Upper lobe of left lung (tissue), 6 donors: ENCODE results near the gene SMARCD3. TPM values are rescaled to one million over a fixed set of nuclear protein-coding genes. Genes with fewer than 3 reads are reported as not detected.

Source experiments
- ATAC-seq, 2 donors: fragments of 200-7000 bp; cut with Tn5 transposase; one replicate each; pipeline ENCODE4 v1.9.1; 2022; ENCODE audit warnings: mild to moderate bottlenecking in 2 of 2, moderate library complexity in 2 of 2; ENCODE audit not compliant: low FRiP score in 2 of 2
- DNase-seq, 2 donors: peaks; one replicate each; pipeline ENCODE4 v3.0.0-alpha.2; 2019 to 2020
- H3K27ac ChIP-seq, 4 donors: fragments of 200-600 bp; sonication (generic); one replicate each; pipeline ENCODE4 v1.5.1; 2016 to 2019
- H3K27me3 ChIP-seq, 4 donors: fragments of 200-600 bp; sonication (generic); one replicate each; pipeline ENCODE4 v1.5.1; 2017 to 2019
- H3K36me3 ChIP-seq, 4 donors: fragments of 200-600 bp; sonication (generic); one replicate each; pipeline ENCODE4 v1.5.1; 2016 to 2019
- H3K4me1 ChIP-seq, 4 donors: fragments of 200-600 bp; sonication (generic); one replicate each; pipeline ENCODE4 v1.5.1; 2018 to 2019
- H3K4me3 ChIP-seq, 4 donors: fragments of 200-600 bp; sonication (generic); one replicate each; pipeline ENCODE4 v1.5.1; 2017 to 2019; ENCODE audit warnings: mild to moderate bottlenecking in 2 of 4, moderate library complexity in 1 of 4
- H3K9me3 ChIP-seq, 4 donors: fragments of 200-600 bp; sonication (generic); one replicate each; pipeline ENCODE4 v1.5.1; 2018 to 2019
- CTCF ChIP-seq, 6 experiments: fragments of 450-650 bp in 4 of 6; fragments of 200-600 bp in 2 of 6; sonication (generic) in 2 of 6; IDR thresholded peaks; one replicate each; pipeline ENCODE4 v1.5.1; 2016 to 2019; ENCODE audit warnings: antibody characterized with exemption in 6 of 6
- EP300 ChIP-seq, 4 donors: sonication (generic); formaldehyde crosslinking; IDR thresholded peaks; one replicate each; pipeline ENCODE4 v1.5.1; 2017; ENCODE audit warnings: antibody characterized with exemption in 4 of 4, control low read depth in 2 of 4
- POLR2A ChIP-seq, 4 donors: fragments of 450-650 bp; IDR thresholded peaks; one replicate each; pipeline ENCODE4 v1.5.1; 2016 to 2017; ENCODE audit warnings: antibody characterized with exemption in 4 of 4, mild to moderate bottlenecking in 2 of 4
- POLR2AphosphoS5 ChIP-seq, 2 donors: sonication (generic); formaldehyde crosslinking; IDR thresholded peaks; one replicate each; pipeline ENCODE4 v1.5.1; 2017; ENCODE audit warnings: antibody characterized with exemption in 2 of 2
- WGBS, 2 donors: methylation state at CpG; one replicate each; pipeline ENCODE4 v1.1.5; 2017 to 2018; 5-methylcytosine and 5-hydroxymethylcytosine counted together
- total RNA-seq, 6 donors: library from RNA; depleted of rRNA in 4 of 6; stranded (reverse); fragments of >200 nt in 4 of 6; gene quantifications; one replicate each; pipeline versions ENCODE4 v1.1.0 to v1.2.1, GENCODE V29; 2016 to 2021
- donor health status: DM: no; HTN: no; CAD: no; lungs with moderate emphysema.
- donor health status: DM: no; HTN: yes; CAD: no; lungs with severe emphysema.

Gene SMARCD3
- total RNA-seq, 6 donors from 2014 or later: 32.8 to 63.9 (median 40.8) TPM

GRCh38 chr7:151260471-151260870 is 12.0 kb upstream of the SMARCD3 start:
- H3K27me3 ChIP-seq: no peaks in the 10 kb centered on the region
- 86 to 91% methylated on average over 10 to 11 of the region's 11 CpGs for WGBS, 2 donors
- no peak for ATAC-seq
- no peaks in the 10 kb centered on the region for H3K36me3 ChIP-seq
- TF ChIP-seq EP300 (IDR thresholded peaks at IDR 0.05) (no peak), POLR2A (IDR thresholded peaks at IDR 0.05) (no peak), POLR2AphosphoS5 (IDR thresholded peaks at IDR 0.05) (no peak), CTCF (IDR thresholded peaks at IDR 0.05) (no peak)
- H3K4me3 ChIP-seq: no peak overlapping the region
- no peak for DNase-seq
- no peaks in the 10 kb centered on the region for H3K9me3 ChIP-seq
- H3K27ac ChIP-seq: no peak overlapping the region
- H3K4me1 ChIP-seq: peaks cover 0 to 3% (median 0%) of the 10 kb centered on the region in 4 donors

GRCh38 chr7:151257990-151258389 is 9.5 kb upstream of the SMARCD3 start:
- Histone ChIP-seq H3K9me3 (no peaks in the 10 kb centered on the region), H3K4me3 (no peak overlapping the region), H3K4me1 (peaks cover 0 to 3% (median under 1%) of the 10 kb centered on the region in 4 donors), H3K27me3 (no peaks in the 10 kb centered on the region), H3K36me3 (no peaks in the 10 kb centered on the region), H3K27ac (no peak overlapping the region)
- ATAC-seq (no peak), DNase-seq (no peak)
- WGBS, 2 donors: 93 to 95% methylated on average over 7 of the region's 7 CpGs
- no peak for TF ChIP-seq POLR2AphosphoS5 (IDR thresholded peaks at IDR 0.05)
- TF ChIP-seq CTCF (IDR thresholded peaks at IDR 0.05): no peak
- TF ChIP-seq EP300 (IDR thresholded peaks at IDR 0.05): no peak
- TF ChIP-seq POLR2A (IDR thresholded peaks at IDR 0.05): no peak

DNA sequence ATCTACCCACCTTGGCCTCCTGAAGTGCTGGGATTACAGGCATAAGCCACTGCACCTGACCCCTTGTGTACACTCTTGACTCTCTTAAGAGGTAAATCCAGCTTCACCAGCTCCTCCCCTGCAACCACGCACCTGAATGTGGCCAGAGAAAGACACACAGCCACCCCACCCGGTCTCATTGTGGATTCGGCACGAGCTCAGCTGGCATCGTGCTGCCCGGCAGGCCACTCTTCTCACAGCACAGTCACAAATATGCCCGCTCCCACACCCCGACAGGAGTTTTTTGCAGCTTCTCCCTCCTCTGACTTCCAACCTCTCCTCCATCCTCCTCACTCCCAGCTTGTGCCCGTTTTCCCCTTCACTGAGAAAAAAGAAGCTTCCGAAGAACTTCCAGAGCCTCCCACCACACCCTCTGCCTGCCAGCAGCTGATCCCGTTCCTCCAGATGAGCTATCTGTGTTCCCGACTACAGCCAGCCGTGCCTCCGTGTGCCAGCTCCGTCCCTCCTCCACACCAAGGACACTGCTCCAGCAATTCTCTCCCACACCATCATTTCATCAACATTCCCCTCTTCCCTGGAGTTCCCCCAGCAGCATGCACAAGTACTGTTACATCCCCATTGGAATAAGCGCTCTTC is 8.0 kb upstream of the SMARCD3 start:
- WGBS, 2 donors: 62 to 65% methylated on average over 16 of the region's 16 CpGs
- ATAC-seq: no peak
- TF ChIP-seq EP300 (IDR thresholded peaks at IDR 0.05) (no peak), POLR2AphosphoS5 (IDR thresholded peaks at IDR 0.05) (no peak), CTCF (IDR thresholded peaks at IDR 0.05) (no peak), POLR2A (IDR thresholded peaks at IDR 0.05) (no peak)
- H3K4me3 ChIP-seq: no peak overlapping the region
- no peaks in the 10 kb centered on the region for H3K9me3 ChIP-seq
- DNase-seq: no peak
- no peak overlapping the region for H3K27ac ChIP-seq
- H3K36me3 ChIP-seq: no peaks in the 10 kb centered on the region
- H3K27me3 ChIP-seq: no peaks in the 10 kb centered on the region
- peaks cover 6 to 14% (median 8%) of the 10 kb centered on the region in 4 donors for H3K4me1 ChIP-seq

DNA sequence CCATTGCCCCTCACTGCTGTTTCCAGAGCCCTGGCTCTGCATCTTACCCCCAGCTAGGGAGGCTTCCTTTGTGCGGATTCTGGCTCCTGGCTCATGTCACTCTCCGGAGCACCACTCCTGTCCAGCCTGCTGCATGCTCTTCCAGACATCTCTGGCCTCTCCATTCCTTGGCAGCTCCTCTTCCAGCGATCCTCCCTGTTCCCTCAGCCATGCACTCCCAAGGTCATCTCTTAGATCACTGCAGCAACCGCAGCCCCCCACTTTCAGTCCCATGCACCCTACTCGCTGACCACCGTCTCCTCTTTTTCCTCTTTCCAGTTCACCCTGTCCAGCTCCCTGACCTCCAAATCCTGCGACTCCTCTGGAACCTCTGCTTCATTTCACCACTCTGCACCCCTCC is 6.9 kb upstream of the SMARCD3 start:
- 76 to 78% methylated on average over 7 of the region's 7 CpGs for WGBS, 2 donors
- no peak for TF ChIP-seq EP300 (IDR thresholded peaks at IDR 0.05)
- no peak for TF ChIP-seq POLR2AphosphoS5 (IDR thresholded peaks at IDR 0.05)
- no peak for TF ChIP-seq POLR2A (IDR thresholded peaks at IDR 0.05)
- peaks cover 8 to 23% (median 16%) of the 10 kb centered on the region in 4 donors for H3K4me1 ChIP-seq

DNA sequence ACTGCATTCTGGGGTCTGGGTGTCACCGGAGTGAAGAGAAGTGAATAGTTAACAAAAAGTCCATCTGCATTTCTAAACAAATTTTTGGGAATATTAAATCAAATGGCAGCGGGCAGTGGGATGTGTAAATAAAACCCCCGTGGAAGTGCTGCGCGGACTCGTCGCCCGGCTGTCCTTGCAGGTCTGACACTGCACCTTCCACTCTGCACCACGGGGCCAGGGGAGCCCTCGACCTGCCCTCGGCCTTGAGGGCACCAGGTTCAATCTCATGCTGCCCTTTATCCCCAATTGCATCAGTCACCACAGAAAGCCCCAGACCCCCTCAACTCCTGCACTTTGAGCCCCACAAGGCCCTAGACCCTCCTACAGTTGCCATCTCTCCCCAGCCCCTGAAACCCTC is 6.4 kb upstream of the SMARCD3 start:
- H3K36me3 ChIP-seq: no peaks in the 10 kb centered on the region
- no peak for ATAC-seq
- TF ChIP-seq POLR2A (IDR thresholded peaks at IDR 0.05) (no peak), POLR2AphosphoS5 (IDR thresholded peaks at IDR 0.05) (no peak), EP300 (IDR thresholded peaks at IDR 0.05) (no peak), CTCF (IDR thresholded peaks at IDR 0.05) (no peak)
- H3K4me3 ChIP-seq: no peak overlapping the region
- H3K27ac ChIP-seq: no peak overlapping the region
- 82 to 87% methylated on average over 11 of the region's 11 CpGs for WGBS, 2 donors
- no peak for DNase-seq
- peaks cover 13 to 29% (median 20%) of the 10 kb centered on the region in 4 donors for H3K4me1 ChIP-seq
- no peaks in the 10 kb centered on the region for H3K9me3 ChIP-seq
- H3K27me3 ChIP-seq: no peaks in the 10 kb centered on the region

More for the DNA sequence above, 6.9 kb upstream of the SMARCD3 start:
- H3K4me3 ChIP-seq: no peak overlapping the region
- no peak overlapping the region for H3K27ac ChIP-seq
- no peaks in the 10 kb centered on the region for H3K27me3 ChIP-seq
- H3K9me3 ChIP-seq: no peaks in the 10 kb centered on the region
- no peak for DNase-seq
- ATAC-seq: no peak
- no peaks in the 10 kb centered on the region for H3K36me3 ChIP-seq
